ENCODE measurements around the gene ST6GALNAC3.

Gene ST6GALNAC3

DNA sequence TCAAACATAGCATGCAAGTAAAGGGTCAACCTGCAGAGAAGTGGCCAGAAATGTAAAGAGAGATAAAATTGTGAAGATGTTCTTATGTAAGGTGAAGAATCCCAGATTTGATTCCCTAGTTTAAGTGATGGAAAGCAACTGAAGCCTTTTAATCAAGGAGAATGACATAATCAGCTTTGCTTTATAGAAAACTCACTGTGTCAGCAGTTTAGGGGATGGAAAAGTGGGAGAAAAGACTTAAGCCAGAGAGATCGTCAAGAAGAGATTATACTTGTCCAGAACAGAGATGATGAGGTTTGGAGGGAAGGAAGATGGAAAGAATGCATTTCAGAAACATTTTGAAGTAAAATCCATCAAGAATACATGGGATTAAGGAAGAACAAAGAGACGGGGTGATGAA is 517.4 kb downstream of the ST6GALNAC3 start:
- Histone ChIP-seq H3K9me3 (ENCODE audit: control insufficient read depth, insufficient read depth, low read depth, low read length) (no peaks in the 10 kb centered on the region), H3K36me3 (ENCODE audit: control insufficient read depth in 2 of 2, insufficient read depth in 1 of 2, low read length in 2 of 2) (no peaks in the 10 kb centered on the region), H3K4me1 (ENCODE audit: control insufficient read depth, insufficient read depth, low read length) (no peaks in the 10 kb centered on the region), H3K27ac (ENCODE audit: extremely low read depth, low read depth, low read length) (no peak overlapping the region), H3K4me3 (ENCODE audit: low read depth, low read length) (no peak overlapping the region)
- TF ChIP-seq ZSCAN23 (tag by site-specific recombination; IDR thresholded peaks at IDR 0.05) (no peak), OSR2 (tag by site-specific recombination; IDR thresholded peaks at IDR 0.05) (no peak), ZNF48 (tag by site-specific recombination; IDR thresholded peaks at IDR 0.05) (no peak), OVOL3 (tag by site-specific recombination; IDR thresholded peaks at IDR 0.05) (no peak), ZBTB7A (tag by site-specific recombination; IDR thresholded peaks at IDR 0.05; ENCODE audit: low read depth) (no peak), ZNF658 (tag by site-specific recombination; IDR thresholded peaks at IDR 0.05) (no peak), ZNF132 (tag by site-specific recombination; IDR thresholded peaks at IDR 0.05; ENCODE audit: borderline replicate concordance) (no peak), MZF1 (tag by site-specific recombination; IDR thresholded peaks at IDR 0.05; ENCODE audit: borderline replicate concordance) (no peak), ZNF626 (tag by site-specific recombination; IDR thresholded peaks at IDR 0.05) (no peak)
- TF ChIP-seq, protein P1, sequence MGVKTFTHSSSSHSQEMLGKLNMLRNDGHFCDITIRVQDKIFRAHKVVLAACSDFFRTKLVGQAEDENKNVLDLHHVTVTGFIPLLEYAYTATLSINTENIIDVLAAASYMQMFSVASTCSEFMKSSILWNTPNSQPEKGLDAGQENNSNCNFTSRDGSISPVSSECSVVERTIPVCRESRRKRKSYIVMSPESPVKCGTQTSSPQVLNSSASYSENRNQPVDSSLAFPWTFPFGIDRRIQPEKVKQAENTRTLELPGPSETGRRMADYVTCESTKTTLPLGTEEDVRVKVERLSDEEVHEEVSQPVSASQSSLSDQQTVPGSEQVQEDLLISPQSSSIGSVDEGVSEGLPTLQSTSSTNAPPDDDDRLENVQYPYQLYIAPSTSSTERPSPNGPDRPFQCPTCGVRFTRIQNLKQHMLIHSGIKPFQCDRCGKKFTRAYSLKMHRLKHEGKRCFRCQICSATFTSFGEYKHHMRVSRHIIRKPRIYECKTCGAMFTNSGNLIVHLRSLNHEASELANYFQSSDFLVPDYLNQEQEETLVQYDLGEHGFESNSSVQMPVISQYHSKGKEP (tag by site-specific recombination; IDR thresholded peaks at IDR 0.05) = no peak
- TF ChIP-seq, protein P2, sequence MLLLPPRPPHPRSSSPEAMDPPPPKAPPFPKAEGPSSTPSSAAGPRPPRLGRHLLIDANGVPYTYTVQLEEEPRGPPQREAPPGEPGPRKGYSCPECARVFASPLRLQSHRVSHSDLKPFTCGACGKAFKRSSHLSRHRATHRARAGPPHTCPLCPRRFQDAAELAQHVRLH (tag by site-specific recombination; IDR thresholded peaks at IDR 0.05) = no peak
- TF ChIP-seq, protein P3, sequence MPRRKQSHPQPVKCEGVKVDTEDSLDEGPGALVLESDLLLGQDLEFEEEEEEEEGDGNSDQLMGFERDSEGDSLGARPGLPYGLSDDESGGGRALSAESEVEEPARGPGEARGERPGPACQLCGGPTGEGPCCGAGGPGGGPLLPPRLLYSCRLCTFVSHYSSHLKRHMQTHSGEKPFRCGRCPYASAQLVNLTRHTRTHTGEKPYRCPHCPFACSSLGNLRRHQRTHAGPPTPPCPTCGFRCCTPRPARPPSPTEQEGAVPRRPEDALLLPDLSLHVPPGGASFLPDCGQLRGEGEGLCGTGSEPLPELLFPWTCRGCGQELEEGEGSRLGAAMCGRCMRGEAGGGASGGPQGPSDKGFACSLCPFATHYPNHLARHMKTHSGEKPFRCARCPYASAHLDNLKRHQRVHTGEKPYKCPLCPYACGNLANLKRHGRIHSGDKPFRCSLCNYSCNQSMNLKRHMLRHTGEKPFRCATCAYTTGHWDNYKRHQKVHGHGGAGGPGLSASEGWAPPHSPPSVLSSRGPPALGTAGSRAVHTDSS (tag by site-specific recombination; IDR thresholded peaks at IDR 0.05) = no peak
- TF ChIP-seq, protein P4, sequence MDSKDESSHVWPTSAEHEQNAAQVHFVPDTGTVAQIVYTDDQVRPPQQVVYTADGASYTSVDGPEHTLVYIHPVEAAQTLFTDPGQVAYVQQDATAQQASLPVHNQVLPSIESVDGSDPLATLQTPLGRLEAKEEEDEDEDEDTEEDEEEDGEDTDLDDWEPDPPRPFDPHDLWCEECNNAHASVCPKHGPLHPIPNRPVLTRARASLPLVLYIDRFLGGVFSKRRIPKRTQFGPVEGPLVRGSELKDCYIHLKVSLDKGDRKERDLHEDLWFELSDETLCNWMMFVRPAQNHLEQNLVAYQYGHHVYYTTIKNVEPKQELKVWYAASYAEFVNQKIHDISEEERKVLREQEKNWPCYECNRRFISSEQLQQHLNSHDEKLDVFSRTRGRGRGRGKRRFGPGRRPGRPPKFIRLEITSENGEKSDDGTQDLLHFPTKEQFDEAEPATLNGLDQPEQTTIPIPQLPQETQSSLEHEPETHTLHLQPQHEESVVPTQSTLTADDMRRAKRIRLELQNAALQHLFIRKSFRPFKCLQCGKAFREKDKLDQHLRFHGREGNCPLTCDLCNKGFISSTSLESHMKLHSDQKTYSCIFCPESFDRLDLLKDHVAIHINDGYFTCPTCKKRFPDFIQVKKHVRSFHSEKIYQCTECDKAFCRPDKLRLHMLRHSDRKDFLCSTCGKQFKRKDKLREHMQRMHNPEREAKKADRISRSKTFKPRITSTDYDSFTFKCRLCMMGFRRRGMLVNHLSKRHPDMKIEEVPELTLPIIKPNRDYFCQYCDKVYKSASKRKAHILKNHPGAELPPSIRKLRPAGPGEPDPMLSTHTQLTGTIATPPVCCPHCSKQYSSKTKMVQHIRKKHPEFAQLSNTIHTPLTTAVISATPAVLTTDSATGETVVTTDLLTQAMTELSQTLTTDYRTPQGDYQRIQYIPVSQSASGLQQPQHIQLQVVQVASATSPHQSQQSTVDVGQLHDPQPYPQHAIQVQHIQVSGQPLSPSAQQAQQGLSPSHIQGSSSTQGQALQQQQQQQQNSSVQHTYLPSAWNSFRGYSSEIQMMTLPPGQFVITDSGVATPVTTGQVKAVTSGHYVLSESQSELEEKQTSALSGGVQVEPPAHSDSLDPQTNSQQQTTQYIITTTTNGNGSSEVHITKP (tag by site-specific recombination; IDR thresholded peaks at IDR 0.05) = no peak
- CTCF ChIA-PET = no interaction called here
- POLR2A ChIA-PET = no interaction called here

DNA sequence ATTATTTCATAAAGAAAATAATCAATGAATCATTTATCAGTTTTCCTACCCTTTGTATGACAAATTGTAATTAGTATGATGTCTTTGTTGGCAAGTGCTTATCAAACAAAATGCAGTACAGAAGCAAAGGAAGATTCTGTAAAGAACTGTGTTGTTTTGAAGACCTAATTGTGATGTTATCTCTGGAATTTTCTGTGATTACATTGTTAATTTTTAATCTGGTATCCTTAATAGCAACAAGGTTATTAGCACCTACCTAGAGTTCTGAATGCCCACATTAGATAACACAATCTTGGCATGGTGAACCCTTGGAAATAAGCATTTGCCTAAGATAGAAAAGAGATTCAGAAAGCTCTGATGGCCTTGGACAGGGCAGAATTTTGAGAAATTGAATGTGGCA is 518.6 kb downstream of the ST6GALNAC3 start:
- CTCF ChIA-PET = no interaction called here
- POLR2A ChIA-PET = no interaction called here
- H3K36me3 ChIP-seq (ENCODE audit: control insufficient read depth in 2 of 2, insufficient read depth in 1 of 2, low read length in 2 of 2) = no peaks in the 10 kb centered on the region
- TF ChIP-seq ZNF837 (tag by site-specific recombination; IDR thresholded peaks at IDR 0.05) (no peak), KLF1 (tag by site-specific recombination; IDR thresholded peaks at IDR 0.05) (no peak), ZNF768 (tag by site-specific recombination; IDR thresholded peaks at IDR 0.05) (no peak), SALL2 (tag by site-specific recombination; IDR thresholded peaks at IDR 0.05; ENCODE audit: borderline replicate concordance) (no peak), ZNF670 (tag by site-specific recombination; IDR thresholded peaks at IDR 0.05; ENCODE audit: low read depth) (no peak), SCRT1 (tag by site-specific recombination; IDR thresholded peaks at IDR 0.05; ENCODE audit: borderline replicate concordance) (no peak), ZNF221 (tag by site-specific recombination; IDR thresholded peaks at IDR 0.05; ENCODE audit: borderline replicate concordance) (no peak), HOXD13 (CRISPR knock-in tag; IDR thresholded peaks at IDR 0.05; ENCODE audit: borderline replicate concordance) (no peak), ZNF654 (tag by site-specific recombination; IDR thresholded peaks at IDR 0.05; ENCODE audit: low read depth) (no peak), MEIS1 (CRISPR knock-in tag; IDR thresholded peaks at IDR 0.05; ENCODE audit: borderline replicate concordance) (no peak), ZXDB (tag by site-specific recombination; IDR thresholded peaks at IDR 0.05) (no peak), ZNF426 (tag by site-specific recombination; IDR thresholded peaks at IDR 0.05) (no peak), ZNF211 (tag by site-specific recombination; IDR thresholded peaks at IDR 0.05; ENCODE audit: low read depth) (no peak), ZNF266 (tag by site-specific recombination; IDR thresholded peaks at IDR 0.05; ENCODE audit: low read depth) (no peak)
- TF ChIP-seq, protein P5, sequence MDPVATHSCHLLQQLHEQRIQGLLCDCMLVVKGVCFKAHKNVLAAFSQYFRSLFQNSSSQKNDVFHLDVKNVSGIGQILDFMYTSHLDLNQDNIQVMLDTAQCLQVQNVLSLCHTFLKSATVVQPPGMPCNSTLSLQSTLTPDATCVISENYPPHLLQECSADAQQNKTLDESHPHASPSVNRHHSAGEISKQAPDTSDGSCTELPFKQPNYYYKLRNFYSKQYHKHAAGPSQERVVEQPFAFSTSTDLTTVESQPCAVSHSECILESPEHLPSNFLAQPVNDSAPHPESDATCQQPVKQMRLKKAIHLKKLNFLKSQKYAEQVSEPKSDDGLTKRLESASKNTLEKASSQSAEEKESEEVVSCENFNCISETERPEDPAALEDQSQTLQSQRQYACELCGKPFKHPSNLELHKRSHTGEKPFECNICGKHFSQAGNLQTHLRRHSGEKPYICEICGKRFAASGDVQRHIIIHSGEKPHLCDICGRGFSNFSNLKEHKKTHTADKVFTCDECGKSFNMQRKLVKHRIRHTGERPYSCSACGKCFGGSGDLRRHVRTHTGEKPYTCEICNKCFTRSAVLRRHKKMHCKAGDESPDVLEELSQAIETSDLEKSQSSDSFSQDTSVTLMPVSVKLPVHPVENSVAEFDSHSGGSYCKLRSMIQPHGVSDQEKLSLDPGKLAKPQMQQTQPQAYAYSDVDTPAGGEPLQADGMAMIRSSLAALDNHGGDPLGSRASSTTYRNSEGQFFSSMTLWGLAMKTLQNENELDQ (tag by site-specific recombination; IDR thresholded peaks at IDR 0.05; ENCODE audit: low read depth) = no peak

More for the DNA sequence above, 518.6 kb downstream of the ST6GALNAC3 start:
- no peak overlapping the region for H3K4me3 ChIP-seq (ENCODE audit: low read depth, low read length)
- H3K27ac ChIP-seq (ENCODE audit: extremely low read depth, low read depth, low read length) = no peak overlapping the region
- no peaks in the 10 kb centered on the region for H3K4me1 ChIP-seq (ENCODE audit: control insufficient read depth, insufficient read depth, low read length)
- no peaks in the 10 kb centered on the region for H3K9me3 ChIP-seq (ENCODE audit: control insufficient read depth, insufficient read depth, low read depth, low read length)

All from HEK293 (cell line).